SK-N-SH (cell line): ENCODE data around the gene DYRK1A. TPM values are rescaled to one million over a fixed set of nuclear protein-coding genes. Genes with fewer than 3 reads are reported as not detected.

ENCODE experiments used
- CTCF ChIA-PET: fragments of 300-600, 350-600 bp; formaldehyde crosslinking; extraction: SDS; loops from one replicate; lab custom pipeline; 2021; lab: Yijun Ruan, JAX
- POLR2A ChIA-PET: fragments of 350-600 bp; sonication (Branson Sonifier 250); formaldehyde crosslinking; extraction: SDS; loops from one replicate; lab custom pipeline; 2020; ENCODE audit warnings: antibody characterized with exemption, inconsistent platforms; lab: Yijun Ruan, JAX
- DNase-seq: peaks from one replicate; pipeline ENCODE4 v3.0.0; 2012
- H2AFZ ChIP-seq: fragments of 200-600 bp; sonication (generic); 2 replicates; pipeline ENCODE4 v1.8.1; 2016; ENCODE audit warnings: antibody characterized with exemption, mild to moderate bottlenecking, low read depth
- H3F3A ChIP-seq: fragments of 200-600 bp; sonication (generic); replicated peaks from 2 replicates; pipeline ENCODE3; 2016; ENCODE audit warnings: antibody characterized with exemption, mild to moderate bottlenecking; ENCODE audit not compliant: insufficient read depth
- H3K27ac ChIP-seq, 2 experiments: fragments of 200-500 bp in 1 of 2; fragments of 200-600 bp in 1 of 2; sonication (Bioruptor generic) in 1 of 2; sonication (generic), shearing (Covaris generic) in 1 of 2; 2 replicates each; pipeline versions ENCODE4 v1.5.1 to v1.6.1; 2014 to 2016; ENCODE audit warnings: low read depth in 2 of 2, inconsistent platforms in 1 of 2, low read length in 1 of 2, mild to moderate bottlenecking in 1 of 2, mixed read lengths in 1 of 2
- H3K27me3 ChIP-seq: fragments of 200-600 bp; sonication (generic), shearing (Covaris generic); 2 replicates; pipeline ENCODE4 v1.6.1; 2016; ENCODE audit warnings: mixed run types; ENCODE audit not compliant: insufficient read depth
- H3K36me3 ChIP-seq, 2 experiments: fragments of 200-500 bp in 1 of 2; fragments of 200-600 bp in 1 of 2; sonication (Bioruptor generic) in 1 of 2; sonication (generic) in 1 of 2; replicated peaks in 1 of 2; 2 replicates each; pipeline versions ENCODE3 to v1.5.1; 2014 to 2016; ENCODE audit warnings: low read length in 1 of 2, mild to moderate bottlenecking in 1 of 2; ENCODE audit not compliant: insufficient read depth in 2 of 2, control insufficient read depth in 1 of 2
- H3K4me1 ChIP-seq, 2 experiments: fragments of 200-500 bp in 1 of 2; fragments of 200-600 bp in 1 of 2; sonication (Bioruptor generic) in 1 of 2; sonication (generic), shearing (Covaris generic) in 1 of 2; 2 replicates each; pipeline versions ENCODE4 v1.5.1 to v1.6.1; 2014 to 2016; ENCODE audit warnings: low read depth in 1 of 2, low read length in 1 of 2, mixed run types in 1 of 2; ENCODE audit not compliant: insufficient read depth in 2 of 2, control insufficient read depth in 1 of 2
- H3K4me2 ChIP-seq: fragments of 200-600 bp; sonication (generic), shearing (Covaris generic); 2 replicates; pipeline ENCODE4 v1.6.1; 2017; ENCODE audit warnings: mixed run types
- H3K4me3 ChIP-seq, 2 experiments: fragments of 200-500 bp in 1 of 2; fragments of 200-600 bp in 1 of 2; sonication (Bioruptor generic) in 1 of 2; sonication (generic), shearing (Covaris generic) in 1 of 2; 2 replicates each; pipeline versions ENCODE4 v1.5.1 to v1.8.1; 2014 to 2016; ENCODE audit warnings: low read depth in 2 of 2, inconsistent platforms in 1 of 2, low read length in 1 of 2, mild to moderate bottlenecking in 1 of 2, mixed read lengths in 1 of 2, moderate library complexity in 1 of 2
- H3K79me2 ChIP-seq: fragments of 200-600 bp; sonication (generic); 2 replicates; pipeline ENCODE4 v1.8.1; 2017; ENCODE audit warnings: mild to moderate bottlenecking; ENCODE audit not compliant: insufficient read depth
- H3K9ac ChIP-seq: fragments of 200-600 bp; sonication (generic); 2 replicates; pipeline ENCODE4 v1.6.1; 2017; ENCODE audit warnings: mixed run types
- H3K9me2 ChIP-seq: fragments of 200-600 bp; sonication (generic); 2 replicates; pipeline ENCODE4 v1.6.1; 2017; ENCODE audit warnings: mixed run types
- H3K9me3 ChIP-seq: fragments of 200-600 bp; sonication (generic); 2 replicates; pipeline ENCODE4 v1.6.1; 2017; ENCODE audit warnings: mixed run types, mild to moderate bottlenecking, moderate library complexity
- H4K20me1 ChIP-seq: fragments of 200-600 bp; sonication (generic); 2 replicates; pipeline ENCODE4 v1.6.1; 2017; ENCODE audit warnings: mild to moderate bottlenecking, mixed run types; ENCODE audit not compliant: insufficient read depth
- CHD2 ChIP-seq: fragments of 150-350 bp; IDR thresholded peaks from 2 replicates; pipeline ENCODE4 v1.6.1; 2018; ENCODE audit warnings: low read length; ENCODE audit not compliant: partially characterized antibody
- ELF1 ChIP-seq: IDR thresholded peaks from 2 replicates; pipeline ENCODE4 v1.4.0; 2012
- EP300 ChIP-seq, 2 experiments: IDR thresholded peaks; 2 replicates each; pipeline versions ENCODE4 v1.4.0 to v1.6.1; 2012; ENCODE audit warnings: borderline replicate concordance in 1 of 2, low read depth in 1 of 2, low read length in 1 of 2
- EZH2phosphoT487 ChIP-seq: fragments of 200-600 bp; sonication (generic); IDR thresholded peaks from 2 replicates; pipeline ENCODE4 v1.6.1; 2017; ENCODE audit warnings: low read depth, mixed run types, mild to moderate bottlenecking, antibody characterized with exemption, moderate library complexity, borderline replicate concordance
- FOXJ3 ChIP-seq: sonication (generic); formaldehyde crosslinking; IDR thresholded peaks from 2 replicates; pipeline ENCODE4 v1.5.1; 2020; ENCODE audit warnings: mild to moderate bottlenecking, missing genetic modification reagents
- FOXM1 ChIP-seq: IDR thresholded peaks from 2 replicates; pipeline ENCODE4 v1.4.0; 2012; ENCODE audit warnings: low read depth, mild to moderate bottlenecking
- GABPA ChIP-seq: IDR thresholded peaks from 2 replicates; pipeline ENCODE4 v1.4.0; 2012; ENCODE audit warnings: low read depth, mild to moderate bottlenecking
- GATA2 ChIP-seq: sonication (generic); formaldehyde crosslinking; IDR thresholded peaks from 2 replicates; pipeline ENCODE4 v1.5.0; 2020; ENCODE audit warnings: mild to moderate bottlenecking, missing genetic modification reagents
- MXI1 ChIP-seq: IDR thresholded peaks from 2 replicates; pipeline ENCODE4 v1.6.1; 2012; ENCODE audit warnings: mild to moderate bottlenecking, low read depth, low read length, improper control_type of control experiment
- NRF1 ChIP-seq: IDR thresholded peaks from 2 replicates; pipeline ENCODE4 v1.6.1; 2012; ENCODE audit warnings: low read depth, mild to moderate bottlenecking, low read length
- POLR2AphosphoS5 ChIP-seq: IDR thresholded peaks from 2 replicates; pipeline ENCODE4 v1.6.1; 2012; ENCODE audit warnings: low read depth, low read length
- RAD21 ChIP-seq: IDR thresholded peaks from 2 replicates; pipeline ENCODE4 v1.6.1; 2012; ENCODE audit warnings: mild to moderate bottlenecking, low read length
- RXRA ChIP-seq: IDR thresholded peaks from 2 replicates; pipeline ENCODE4 v1.4.0; 2012; ENCODE audit warnings: low read depth, mild to moderate bottlenecking, borderline replicate concordance
- TAF1 ChIP-seq: IDR thresholded peaks from 2 replicates; pipeline ENCODE4 v1.6.1; 2012; ENCODE audit warnings: low read depth, mild to moderate bottlenecking, low read length, moderate library complexity, borderline replicate concordance
- YY1 ChIP-seq: IDR thresholded peaks from 2 replicates; pipeline ENCODE4 v1.4.0; 2012; ENCODE audit warnings: low read depth, mild to moderate bottlenecking
- WGBS: methylation state at CpG from one replicate; pipeline ENCODE4 v1.1.6; 2017; ENCODE audit warnings: low lambda C conversion rate; 5-methylcytosine and 5-hydroxymethylcytosine counted together
- polyA plus RNA-seq, 3 experiments: library from polyadenylated mRNA; depleted of rRNA; stranded (reverse); fragments of >200 nt; gene quantifications; 2 replicates each; pipeline ENCODE4 v1.2.3, GENCODE V29; 2012
- TF ChIP-seq, protein P1 (sequence below): fragments of 200-600 bp; sonication (generic); IDR thresholded peaks from 2 replicates; pipeline ENCODE4 v1.6.1; 2017; ENCODE audit warnings: antibody characterized with exemption, mild to moderate bottlenecking, moderate library complexity
- TF ChIP-seq, protein P2 (sequence below): IDR thresholded peaks from 2 replicates; pipeline ENCODE4 v1.6.1; 2012; ENCODE audit warnings: mild to moderate bottlenecking, low read depth, low read length, moderate library complexity
- TF ChIP-seq, protein P3 (sequence below): fragments of 150-350 bp; IDR thresholded peaks from 2 replicates; pipeline ENCODE4 v1.6.1; 2016; ENCODE audit warnings: mild to moderate bottlenecking, low read depth, low read length

The DYRK1A gene
- polyA plus RNA-seq, 1 of the 3 experiments (the other 2 are of a cell fraction) = 19.3 TPM

GRCh38 chr21:37528150-37528937 is 161.8 kb downstream of the DYRK1A start:
- no peak for TF ChIP-seq POLR2AphosphoS5
- TF ChIP-seq MXI1 = no peak
- TF ChIP-seq YY1 = no peak
- TF ChIP-seq FOXM1 = no peak
- TF ChIP-seq FOXJ3 (CRISPR knock-in tag) = no peak
- TF ChIP-seq, protein P1, sequence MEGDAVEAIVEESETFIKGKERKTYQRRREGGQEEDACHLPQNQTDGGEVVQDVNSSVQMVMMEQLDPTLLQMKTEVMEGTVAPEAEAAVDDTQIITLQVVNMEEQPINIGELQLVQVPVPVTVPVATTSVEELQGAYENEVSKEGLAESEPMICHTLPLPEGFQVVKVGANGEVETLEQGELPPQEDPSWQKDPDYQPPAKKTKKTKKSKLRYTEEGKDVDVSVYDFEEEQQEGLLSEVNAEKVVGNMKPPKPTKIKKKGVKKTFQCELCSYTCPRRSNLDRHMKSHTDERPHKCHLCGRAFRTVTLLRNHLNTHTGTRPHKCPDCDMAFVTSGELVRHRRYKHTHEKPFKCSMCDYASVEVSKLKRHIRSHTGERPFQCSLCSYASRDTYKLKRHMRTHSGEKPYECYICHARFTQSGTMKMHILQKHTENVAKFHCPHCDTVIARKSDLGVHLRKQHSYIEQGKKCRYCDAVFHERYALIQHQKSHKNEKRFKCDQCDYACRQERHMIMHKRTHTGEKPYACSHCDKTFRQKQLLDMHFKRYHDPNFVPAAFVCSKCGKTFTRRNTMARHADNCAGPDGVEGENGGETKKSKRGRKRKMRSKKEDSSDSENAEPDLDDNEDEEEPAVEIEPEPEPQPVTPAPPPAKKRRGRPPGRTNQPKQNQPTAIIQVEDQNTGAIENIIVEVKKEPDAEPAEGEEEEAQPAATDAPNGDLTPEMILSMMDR = no peak
- no peak for TF ChIP-seq GATA2 (CRISPR knock-in tag)
- no peak for TF ChIP-seq CHD2
- TF ChIP-seq RXRA = no peak
- TF ChIP-seq, protein P2, sequence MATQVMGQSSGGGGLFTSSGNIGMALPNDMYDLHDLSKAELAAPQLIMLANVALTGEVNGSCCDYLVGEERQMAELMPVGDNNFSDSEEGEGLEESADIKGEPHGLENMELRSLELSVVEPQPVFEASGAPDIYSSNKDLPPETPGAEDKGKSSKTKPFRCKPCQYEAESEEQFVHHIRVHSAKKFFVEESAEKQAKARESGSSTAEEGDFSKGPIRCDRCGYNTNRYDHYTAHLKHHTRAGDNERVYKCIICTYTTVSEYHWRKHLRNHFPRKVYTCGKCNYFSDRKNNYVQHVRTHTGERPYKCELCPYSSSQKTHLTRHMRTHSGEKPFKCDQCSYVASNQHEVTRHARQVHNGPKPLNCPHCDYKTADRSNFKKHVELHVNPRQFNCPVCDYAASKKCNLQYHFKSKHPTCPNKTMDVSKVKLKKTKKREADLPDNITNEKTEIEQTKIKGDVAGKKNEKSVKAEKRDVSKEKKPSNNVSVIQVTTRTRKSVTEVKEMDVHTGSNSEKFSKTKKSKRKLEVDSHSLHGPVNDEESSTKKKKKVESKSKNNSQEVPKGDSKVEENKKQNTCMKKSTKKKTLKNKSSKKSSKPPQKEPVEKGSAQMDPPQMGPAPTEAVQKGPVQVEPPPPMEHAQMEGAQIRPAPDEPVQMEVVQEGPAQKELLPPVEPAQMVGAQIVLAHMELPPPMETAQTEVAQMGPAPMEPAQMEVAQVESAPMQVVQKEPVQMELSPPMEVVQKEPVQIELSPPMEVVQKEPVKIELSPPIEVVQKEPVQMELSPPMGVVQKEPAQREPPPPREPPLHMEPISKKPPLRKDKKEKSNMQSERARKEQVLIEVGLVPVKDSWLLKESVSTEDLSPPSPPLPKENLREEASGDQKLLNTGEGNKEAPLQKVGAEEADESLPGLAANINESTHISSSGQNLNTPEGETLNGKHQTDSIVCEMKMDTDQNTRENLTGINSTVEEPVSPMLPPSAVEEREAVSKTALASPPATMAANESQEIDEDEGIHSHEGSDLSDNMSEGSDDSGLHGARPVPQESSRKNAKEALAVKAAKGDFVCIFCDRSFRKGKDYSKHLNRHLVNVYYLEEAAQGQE = no peak
- TF ChIP-seq EP300 (IDR thresholded peaks at IDR 0.05; ENCODE audit: borderline replicate concordance in 1 of 2, low read depth in 1 of 2, low read length in 1 of 2) = no peak
- no peak for TF ChIP-seq EZH2phosphoT487
- no peak for TF ChIP-seq NRF1
- TF ChIP-seq RAD21 = no peak
- no peak for TF ChIP-seq GABPA
- TF ChIP-seq, protein P3, sequence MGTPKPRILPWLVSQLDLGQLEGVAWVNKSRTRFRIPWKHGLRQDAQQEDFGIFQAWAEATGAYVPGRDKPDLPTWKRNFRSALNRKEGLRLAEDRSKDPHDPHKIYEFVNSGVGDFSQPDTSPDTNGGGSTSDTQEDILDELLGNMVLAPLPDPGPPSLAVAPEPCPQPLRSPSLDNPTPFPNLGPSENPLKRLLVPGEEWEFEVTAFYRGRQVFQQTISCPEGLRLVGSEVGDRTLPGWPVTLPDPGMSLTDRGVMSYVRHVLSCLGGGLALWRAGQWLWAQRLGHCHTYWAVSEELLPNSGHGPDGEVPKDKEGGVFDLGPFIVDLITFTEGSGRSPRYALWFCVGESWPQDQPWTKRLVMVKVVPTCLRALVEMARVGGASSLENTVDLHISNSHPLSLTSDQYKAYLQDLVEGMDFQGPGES = no peak
- TF ChIP-seq ELF1 = no peak
- TF ChIP-seq TAF1 = no peak
- TF ChIP-seq, all 33 proteins: peak for 0
- DNase-seq = no peak

More at GRCh38 chr21:37528150-37528937, 161.8 kb downstream of the DYRK1A start:
- 84% methylated on average over 10 of the region's 12 CpGs for WGBS
- Histone ChIP-seq H3K9me3 (no peaks in the 10 kb centered on the region), H4K20me1 (no peaks in the 10 kb centered on the region), H3K27ac (no peak overlapping the region), H3K36me3 (no peaks in the 10 kb centered on the region), H3K79me2 (no peaks in the 10 kb centered on the region), H3K4me3 (no peak overlapping the region), H3K9ac (no peak overlapping the region), H2AFZ (no peak overlapping the region), H3K9me2 (no peaks in the 10 kb centered on the region), H3K4me2 (no peak overlapping the region), H3K4me1 (peaks cover 0 to 13% of the 10 kb centered on the region in 2 experiments; a peak in 1 of 4 replicates), H3F3A (no peaks in the 10 kb centered on the region), H3K27me3 (no peaks in the 10 kb centered on the region)
- POLR2A ChIA-PET = no interaction called here
- CTCF ChIA-PET = no interaction called here
